GM23338 (cell line): ENCODE measurements around the gene UTS2R.

ENCODE experiments used
- CTCF ChIP-seq, 2 experiments: fragments of 200-600 bp in 1 of 2; sonication (generic) in 1 of 2; conservative IDR thresholded peaks; 2 replicates each; pipeline versions ENCODE4 v1.5.1 to v1.6.1; 2016 to 2017; ENCODE audit warnings: antibody characterized with exemption in 2 of 2, low read depth in 2 of 2, mild to moderate bottlenecking in 2 of 2, moderate library complexity in 1 of 2
- EZH2phosphoT487 ChIP-seq: fragments of 200-600 bp; sonication (generic); IDR thresholded peaks from one replicate; pipeline ENCODE4 v1.8.1; 2018; ENCODE audit warnings: antibody characterized with exemption; ENCODE audit not compliant: unreplicated experiment

DNA sequence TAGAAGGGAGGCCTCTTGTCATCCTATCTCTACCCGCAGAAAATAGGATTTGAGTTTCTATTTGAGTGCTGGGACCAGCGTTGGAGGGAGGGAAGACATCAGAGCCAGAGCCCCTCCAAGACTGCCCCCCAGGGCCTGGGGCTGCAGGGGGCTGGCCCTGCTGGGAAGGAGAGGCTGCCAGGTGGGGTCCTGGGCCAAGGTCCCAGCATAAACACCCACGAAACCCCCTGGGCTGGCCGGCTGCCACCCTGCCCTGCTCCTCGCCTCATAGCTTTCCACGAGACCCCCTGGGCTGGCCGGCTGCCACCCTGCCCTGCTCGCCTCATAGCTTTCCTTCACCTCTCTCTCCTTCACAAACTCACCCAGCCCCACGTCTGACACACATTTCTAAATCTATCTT, 23.1 kb upstream of the UTS2R start:
- no peak for TF ChIP-seq EZH2phosphoT487
- TF ChIP-seq CTCF (conservative IDR thresholded peaks at IDR 0.05; ENCODE audit: low read depth in 2 of 2), result no peak
